HG03520 (cell line): ENCODE data around the gene SPDL1.
"Not testable (repeated sequence)": the region's sequence is repeated elsewhere in the genome, so short reads cannot be mapped to it uniquely, and the experiment has no call there.

Experiments
- ATAC-seq: cut with Tn5 transposase; IDR thresholded peaks from one replicate; pipeline ENCODE4 v1.9.1; 2021; ENCODE audit warnings: mild to moderate bottlenecking, moderate library complexity; ENCODE audit not compliant: unreplicated experiment

The SPDL1 gene

DNA sequence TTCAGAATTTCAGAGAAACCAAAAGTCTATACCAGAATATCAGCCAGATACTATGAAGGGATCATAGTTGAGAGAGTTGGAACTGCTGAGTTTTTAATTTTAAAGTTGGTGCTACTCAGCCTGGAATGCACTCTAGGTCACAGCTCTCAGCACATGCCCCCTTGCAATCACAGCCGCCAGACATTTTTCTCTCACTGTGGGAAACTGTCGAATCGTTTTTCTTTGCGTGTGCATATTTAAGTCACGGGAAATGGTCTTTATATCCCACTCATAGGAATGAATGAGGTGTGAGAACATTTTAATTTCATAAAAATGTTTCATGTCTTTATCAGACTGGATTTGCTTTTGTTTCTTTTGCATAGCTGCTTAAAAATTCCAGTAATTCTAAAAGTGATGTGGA lies 12.2 kb upstream of the SPDL1 start:
- no peak for ATAC-seq

DNA sequence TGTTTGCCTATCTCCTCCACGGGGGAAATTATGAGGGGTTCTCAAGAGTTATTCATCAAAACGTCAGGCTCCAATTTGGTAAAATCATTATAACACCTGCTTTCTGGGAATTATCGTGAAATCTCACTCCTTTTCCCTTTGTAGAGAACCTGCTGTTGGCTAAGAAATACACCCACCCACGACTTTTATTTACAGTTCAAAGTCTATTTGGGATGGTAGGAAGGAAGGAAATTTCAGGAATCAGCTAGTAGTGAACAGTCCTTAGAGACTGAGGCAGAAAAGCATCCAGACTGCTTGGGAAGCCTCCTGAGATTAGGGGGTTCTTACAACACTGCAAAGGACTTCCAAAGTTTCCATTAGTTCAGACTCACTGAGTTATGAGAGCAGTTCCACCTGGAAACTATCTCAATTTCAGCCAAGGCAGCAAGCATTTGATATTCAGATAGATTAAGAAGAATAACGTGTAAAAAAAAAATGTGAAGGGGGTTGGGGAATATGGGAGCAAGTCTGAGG lies 9.4 kb upstream of the SPDL1 start:
- ATAC-seq: no peak

DNA sequence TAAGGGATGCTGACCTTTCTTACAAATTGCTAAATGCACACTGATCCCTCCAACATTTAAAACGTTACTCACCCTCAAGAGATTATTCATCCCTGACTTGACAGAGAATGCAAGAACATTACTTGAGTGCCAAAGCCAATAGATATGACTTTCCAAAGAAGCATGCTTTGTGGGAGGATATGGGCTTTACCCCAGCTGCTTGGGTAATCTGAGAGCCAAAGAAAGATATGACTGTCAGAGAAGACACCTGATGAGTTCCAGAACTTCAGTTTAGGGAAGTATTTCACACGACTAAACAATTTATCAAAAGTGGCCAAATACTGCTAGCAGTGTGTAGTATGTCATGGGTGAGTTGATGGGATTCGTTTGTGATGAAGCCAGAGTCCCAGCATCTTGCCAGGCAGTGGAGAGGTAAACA lies 7.4 kb upstream of the SPDL1 start:
- ATAC-seq: no peak

DNA sequence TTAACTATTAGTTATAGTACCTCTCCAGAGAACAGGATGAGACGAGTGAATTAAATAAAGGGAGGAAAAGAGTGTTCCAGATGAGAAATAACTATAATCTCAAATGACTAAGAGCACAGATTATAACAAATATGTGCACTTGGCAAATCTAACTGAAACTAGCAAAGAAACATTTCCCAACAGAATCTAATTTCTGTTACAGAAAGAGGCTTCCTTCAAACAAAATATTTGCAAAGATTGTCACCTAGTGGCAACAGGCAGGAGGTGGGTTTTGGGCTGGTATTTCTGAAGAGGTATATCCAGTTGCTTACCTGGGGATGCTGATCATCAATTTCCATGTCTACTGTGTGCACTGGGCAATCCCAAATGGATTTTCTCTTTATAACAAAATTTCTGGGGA lies 5.6 kb upstream of the SPDL1 start:
- no peak for ATAC-seq

DNA sequence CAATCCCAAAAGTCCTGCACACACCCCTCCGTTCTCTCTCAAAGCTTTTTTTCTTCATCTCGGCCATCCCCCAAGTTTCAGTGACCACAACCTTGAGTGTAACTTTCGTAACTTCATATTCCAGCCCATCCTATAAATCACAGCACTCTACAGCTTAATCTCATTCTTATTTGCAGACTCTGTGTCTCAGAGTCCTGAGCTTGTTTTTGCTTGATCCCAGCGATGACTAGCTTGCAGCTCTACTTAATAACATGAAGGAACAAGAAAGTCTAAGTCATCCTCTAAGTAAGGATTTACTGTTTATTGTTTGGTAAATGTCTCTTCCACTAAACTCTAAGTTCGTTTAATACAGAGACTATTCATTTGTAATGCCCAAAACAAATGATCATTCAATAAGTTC lies 2.6 kb upstream of the SPDL1 start:
- ATAC-seq: no peak

DNA sequence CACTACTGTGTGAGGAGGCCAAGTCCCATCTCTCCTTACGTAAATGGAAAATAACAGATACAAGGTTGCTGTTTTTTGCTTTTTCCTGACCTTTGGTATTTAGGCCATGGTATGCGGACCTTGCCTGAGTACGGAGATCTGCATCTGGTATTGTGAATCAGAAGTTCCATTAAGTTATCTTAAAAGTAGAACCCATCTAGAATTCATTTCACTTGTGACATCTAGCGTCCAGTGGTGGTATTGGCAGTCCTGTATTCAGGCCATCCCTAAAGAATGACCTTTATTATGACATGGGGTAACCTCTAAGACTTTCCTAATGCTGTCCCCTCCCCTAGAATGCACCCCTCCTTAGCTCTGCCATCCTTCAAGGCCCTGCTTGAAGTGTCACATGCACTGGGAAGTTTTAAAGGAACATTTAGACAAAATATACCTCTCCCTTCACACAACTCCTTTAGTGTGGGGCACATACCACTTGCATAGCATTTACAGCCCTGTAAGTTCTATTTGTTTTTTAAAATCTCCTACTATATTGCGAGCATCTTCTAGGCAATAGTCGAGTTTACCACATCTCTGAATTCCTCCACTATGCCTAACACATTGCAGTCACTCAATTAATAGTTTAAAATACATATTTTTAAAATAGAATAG lies 1.9 kb upstream of the SPDL1 start:
- ATAC-seq: peak; percentile 36

DNA sequence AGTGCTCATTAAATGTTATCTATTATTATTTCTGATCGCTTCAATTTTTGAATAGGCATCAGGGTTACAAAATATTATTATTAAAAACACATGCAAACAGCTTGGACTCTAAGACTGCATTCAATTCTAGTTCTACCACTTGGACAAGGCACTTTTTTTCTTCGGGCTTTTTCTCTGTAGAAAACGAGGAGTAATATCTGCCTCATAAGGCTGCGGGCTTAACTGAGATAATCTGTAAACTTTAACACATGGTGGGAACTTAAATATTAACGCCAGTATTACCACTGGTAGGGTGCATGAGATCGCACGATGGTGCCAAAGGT lies 511 bp upstream of the SPDL1 start:
- ATAC-seq: no peak

DNA sequence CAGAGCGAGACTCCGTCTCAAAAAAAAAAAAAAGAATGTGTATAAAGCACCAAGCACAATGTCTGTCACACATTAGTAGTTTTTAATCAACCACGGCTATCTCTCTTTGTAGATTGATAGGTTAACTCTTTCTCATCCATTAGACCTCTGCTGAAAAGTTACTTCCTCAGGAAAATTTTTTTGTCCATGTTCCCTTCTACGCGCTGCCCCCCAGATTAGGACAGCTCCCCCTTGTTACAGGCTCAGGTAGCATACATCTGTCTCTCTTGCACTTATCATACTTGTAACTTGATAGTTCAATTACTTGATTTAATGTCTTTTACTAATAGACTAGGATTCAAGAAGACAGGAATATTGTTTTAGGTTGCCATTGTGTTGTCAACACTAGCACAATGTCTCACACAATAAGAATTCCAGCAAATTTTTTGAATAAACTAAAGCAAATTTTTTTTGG lies 1.5 kb downstream of the SPDL1 start:
- no peak for ATAC-seq

DNA sequence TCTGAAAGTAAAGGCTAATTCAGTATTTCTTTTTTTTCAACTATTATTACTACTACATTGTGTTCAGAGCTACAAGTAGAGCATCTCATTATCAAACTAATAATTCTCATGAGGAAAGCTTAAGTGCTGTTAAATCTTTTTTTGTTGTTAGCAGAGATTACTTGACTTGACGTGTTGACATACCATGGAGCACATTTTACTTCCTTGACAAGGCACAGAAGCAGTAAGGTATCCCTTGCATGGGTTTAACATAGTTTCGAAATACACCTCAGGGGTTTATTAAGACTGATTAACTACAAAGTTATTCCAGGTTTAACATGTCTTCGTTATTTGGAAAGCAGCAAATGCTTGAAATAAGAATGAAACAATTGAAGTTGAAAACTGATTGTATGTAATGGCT lies 7.0 kb downstream of the SPDL1 start:
- ATAC-seq: no peak

DNA sequence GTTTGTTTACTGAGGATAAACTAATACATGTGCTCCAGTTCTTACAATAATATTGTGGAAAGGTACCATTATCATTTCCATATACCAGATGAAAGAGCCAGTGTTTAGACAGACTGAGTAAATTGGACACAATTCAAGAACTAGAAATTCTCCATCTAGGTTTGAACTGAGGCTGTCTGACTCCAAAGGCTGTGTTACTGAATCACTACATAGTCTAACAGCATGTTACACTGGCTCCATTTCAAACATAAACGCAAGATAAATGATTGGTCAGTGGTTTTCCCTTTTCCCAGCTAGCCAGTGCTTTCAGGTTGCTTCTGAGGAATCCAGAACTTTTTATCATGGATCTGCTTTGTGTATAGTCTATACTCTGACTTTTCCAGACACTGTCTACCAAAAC lies 8.1 kb downstream of the SPDL1 start:
- no peak for ATAC-seq

DNA sequence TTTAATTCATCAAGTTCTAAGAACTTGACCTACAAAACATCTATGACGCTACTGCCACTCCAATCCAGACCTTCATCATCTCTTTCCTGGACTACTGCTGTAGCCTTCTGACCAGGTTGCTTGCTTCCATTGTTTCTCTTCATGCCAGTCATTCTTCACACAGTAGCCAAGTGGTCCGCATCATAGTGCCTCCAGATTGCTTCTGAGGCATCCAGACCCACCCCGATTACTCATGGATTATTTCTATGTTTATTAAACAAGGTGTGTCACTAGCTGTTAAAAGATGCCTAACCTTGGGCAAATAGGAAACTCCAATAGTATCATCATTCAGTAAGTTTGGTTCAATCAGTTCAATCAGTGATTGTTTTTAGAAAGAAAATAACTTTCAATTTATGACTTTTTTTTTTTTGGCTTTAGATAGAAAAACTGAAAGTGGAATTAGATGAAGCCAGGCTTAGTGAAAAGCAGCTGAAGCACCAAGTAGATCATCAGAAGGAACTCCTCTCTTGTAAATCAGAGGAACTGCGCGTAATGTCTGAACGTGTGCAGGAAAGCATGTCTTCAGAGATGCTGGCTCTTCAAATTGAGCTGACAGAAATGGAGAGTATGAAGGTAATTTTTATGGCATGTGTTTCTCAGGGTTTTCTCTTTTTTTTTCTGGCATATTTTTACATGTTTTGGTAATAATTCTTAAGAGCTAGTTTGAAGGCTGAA lies 9.5 kb downstream of the SPDL1 start:
- no peak for ATAC-seq

DNA sequence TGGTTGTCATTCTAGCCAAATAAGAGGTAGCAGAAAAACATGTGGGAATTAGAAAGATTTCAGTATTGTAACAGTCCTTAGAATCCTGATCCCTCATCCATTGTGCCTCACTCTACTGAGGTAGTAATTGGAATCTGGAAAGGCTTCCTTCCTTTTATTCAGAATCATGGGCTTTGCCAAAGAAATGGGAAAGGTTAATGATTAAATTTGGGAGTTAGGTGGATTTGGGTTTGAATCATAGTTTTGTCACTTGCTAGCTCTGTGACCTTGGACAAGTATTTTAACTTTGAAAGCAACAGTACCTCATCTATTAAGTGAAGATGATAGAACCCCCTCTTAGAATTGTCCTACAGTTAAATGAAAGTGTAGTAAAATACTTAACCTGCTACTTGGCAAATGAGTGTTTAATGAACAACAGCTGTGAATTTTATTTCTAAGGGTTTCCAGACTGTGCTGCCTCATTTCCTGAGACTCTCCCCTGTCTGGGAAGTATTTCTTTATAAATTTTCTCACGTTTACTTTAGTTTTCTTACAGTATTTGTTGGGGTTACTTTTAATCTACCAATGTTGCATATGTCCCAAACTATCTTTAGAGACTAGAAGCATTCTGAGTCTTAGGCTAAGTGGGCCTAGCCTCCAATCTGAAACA lies 11.7 kb downstream of the SPDL1 start:
- no peak for ATAC-seq

DNA sequence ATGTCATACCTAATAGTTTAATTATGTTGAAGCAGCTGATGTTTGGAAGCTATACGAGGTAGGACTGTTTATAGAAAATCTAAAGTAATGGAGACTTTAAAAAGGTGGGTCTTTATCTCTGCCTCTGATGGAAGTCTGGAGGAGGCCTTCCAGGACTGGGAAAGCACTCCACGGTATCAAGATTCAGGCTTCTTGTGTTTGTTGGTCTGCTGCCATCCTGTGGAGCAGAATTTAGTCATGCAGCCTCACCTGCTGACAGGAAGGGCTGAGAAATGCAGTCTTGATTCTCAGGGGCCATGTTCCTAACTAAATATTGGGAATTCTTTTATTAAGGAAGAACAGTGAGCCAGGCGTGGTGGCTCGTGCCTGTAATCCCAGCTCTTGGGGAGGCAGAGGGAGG lies 15.9 kb downstream of the SPDL1 start:
- no peak for ATAC-seq

DNA sequence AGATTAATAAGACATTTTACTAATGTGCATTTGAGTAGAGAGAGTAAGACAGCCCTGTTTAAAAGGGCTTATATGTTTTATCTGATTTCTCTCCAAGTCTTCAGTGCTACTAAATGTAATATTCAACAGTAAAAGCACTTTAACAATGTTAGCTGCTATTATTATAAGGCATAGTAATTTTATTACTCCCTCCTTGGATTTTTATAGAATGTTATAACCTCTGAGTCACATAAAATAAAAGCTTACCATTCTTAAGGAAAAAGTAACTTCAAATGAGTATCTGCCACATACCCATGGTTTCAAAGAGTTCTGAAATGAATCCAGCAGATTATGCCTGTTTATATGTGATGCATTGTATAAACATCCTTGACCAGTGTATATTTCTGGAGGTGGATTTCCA lies 19.0 kb downstream of the SPDL1 start:
- no peak for ATAC-seq

DNA sequence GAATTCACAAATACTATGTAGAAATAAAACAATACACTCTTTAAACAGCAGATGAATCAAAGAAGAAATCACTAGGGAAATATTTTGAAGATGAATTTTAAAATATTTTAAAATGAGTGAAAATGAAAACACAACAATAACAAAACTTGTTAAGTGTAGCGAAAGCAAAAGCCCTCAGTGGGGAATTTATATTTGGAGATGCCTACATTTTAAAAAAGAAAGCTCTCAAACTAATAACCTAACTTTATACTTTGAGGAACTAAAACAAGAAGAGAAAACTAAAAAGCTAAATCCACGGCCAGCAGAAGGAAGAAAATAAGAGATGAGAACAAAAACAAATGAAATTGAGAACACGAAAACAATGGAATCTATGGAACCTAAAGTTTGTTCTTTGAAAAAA lies 22.7 kb downstream of the SPDL1 start:
- ATAC-seq: no peak

DNA sequence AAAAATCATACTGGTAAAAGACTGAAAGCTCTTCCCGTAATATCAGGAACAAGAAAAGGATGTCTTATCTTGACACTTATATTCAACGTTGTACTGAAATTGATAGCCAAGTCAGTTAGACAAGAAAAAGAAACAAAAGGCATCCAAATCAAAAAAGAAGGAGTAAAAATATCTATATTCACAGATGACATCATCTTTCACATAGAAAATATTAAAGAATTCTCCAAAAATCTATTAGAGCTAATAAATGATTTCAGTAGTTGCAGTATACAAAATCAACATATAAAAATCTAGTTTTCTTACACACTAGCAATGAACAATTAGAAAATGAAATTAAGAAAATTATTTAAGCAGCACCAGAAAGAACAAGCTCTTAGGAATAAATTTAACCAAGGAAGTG lies 24.3 kb downstream of the SPDL1 start:
- ATAC-seq: no peak

DNA sequence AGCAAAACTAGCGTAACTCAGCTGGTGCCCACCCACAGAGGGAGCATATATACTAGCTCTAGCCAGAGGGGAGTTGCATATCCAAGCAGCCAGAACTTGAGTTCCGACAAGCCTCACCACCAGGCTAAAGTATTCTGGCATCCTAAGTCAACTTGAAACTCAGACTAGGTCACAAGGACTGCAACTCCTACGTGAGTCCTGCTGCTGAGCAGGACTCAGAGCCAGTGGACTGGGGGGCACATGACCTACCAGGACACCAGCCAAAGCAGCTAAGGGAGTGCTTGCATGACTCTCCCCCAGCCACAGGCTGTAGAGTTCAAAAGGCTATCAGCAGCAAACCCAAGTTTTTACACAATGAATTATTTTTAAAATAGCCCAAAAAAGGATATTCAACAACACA lies 26.1 kb downstream of the SPDL1 start:
- ATAC-seq: no peak

DNA sequence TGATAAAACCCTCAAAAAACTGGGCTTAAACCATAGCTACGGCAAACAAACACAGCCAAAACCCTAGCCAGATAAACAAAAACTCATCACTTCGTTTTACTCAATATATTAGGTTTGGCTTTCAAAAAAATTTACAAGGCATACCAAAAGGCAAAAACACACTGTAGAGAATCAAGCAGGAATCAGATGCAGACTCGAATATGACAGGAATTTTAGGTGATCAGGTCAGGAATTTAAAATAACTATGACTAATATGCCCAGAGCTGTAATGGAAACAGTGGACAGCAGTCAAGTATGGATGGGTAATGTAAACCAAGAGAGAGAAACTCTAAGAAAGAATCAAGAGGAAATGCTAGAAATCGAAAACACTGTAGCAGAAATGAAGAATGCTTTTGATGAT lies 27.0 kb downstream of the SPDL1 start:
- ATAC-seq: no peak

DNA sequence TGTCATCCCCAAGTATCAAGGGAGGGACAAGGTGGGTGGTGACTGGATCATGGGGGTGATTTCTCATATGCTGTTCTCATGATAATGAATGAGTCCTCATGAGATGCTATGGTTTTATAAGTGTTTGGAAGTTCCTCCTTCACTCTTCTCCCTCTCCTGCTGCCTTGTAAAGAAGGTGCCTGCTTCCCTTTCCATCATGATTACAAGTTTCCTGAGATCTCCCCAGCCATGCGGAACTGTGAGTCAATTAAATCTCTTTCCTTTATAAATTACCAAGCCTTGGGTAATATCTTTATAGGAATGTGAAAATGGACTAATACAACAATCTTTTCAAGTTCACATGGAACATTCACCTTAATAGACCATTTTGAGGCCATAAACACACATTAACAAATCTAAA lies 32.0 kb downstream of the SPDL1 start:
- no peak for ATAC-seq

DNA sequence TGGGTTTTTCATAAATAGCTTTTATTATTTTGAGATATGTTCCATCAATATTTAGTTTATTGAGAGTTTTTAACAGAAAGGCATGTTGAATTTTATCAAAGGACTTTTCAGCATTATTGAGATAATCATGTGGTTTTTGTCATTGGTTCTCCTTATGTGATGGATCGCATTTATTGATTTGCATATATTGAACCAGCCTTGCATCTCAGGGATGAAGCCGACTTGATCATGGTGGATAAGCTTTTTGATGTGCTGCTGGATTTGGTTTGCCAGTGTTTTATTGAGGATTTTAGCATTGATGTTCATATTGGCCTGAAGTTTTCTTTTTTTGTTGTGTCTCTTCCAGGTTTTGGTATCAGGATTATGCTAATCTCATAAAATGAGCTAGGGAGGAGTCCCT lies 40.7 kb downstream of the SPDL1 start:
- ATAC-seq: not testable (repeated sequence)

DNA sequence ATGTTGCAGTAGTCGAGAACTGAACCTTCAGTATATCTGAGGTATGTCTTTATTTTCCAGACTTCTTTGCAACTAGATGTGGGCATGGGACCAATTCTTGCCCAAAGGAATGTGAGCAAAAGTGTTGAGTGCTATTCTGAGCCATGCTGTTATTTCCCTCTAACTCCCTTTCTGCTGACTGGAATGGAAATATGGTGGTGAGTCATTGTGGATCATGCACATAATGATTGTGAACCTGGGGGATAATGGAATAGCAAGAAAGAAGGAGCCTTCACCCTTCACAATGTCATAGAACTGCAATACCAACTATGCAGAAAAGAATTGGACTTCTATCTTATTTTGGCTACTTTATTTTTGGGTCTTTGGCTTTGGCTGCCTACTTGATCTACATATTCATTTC lies 43.2 kb downstream of the SPDL1 start:
- ATAC-seq: no peak

DNA sequence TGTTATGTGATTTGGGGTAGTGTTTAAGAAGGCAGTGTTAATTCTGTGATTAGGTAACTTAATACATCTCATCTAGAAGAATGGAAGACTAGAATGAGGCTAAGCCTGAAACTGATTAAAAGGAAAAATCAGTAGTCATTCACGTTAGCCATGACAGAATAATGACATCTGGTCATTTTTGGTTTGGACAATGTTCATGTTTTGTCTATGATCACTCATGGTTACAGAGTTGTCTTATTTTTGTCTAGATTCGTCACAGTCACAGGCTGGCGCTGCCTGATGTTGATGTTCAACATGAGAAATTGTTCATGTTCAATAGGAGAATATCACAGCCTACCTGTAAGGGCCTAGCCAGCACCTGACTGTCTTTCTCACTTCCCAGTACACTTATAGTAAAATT lies 44.0 kb downstream of the SPDL1 start:
- no peak for ATAC-seq
